ENCODE measurements around the gene TOP2B.

The TOP2B gene

GRCh38 chr3:25563601-25564000, 101.1 kb downstream of the TOP2B start:
- DNase-seq (ENCODE audit: low read depth in 2 of 2), result no peak

- DNase-seq (ENCODE audit: low read depth in 2 of 2), result no peak
Observed at GRCh38 chr3:25558796-25559195, 105.9 kb downstream of the TOP2B start.

DNA sequence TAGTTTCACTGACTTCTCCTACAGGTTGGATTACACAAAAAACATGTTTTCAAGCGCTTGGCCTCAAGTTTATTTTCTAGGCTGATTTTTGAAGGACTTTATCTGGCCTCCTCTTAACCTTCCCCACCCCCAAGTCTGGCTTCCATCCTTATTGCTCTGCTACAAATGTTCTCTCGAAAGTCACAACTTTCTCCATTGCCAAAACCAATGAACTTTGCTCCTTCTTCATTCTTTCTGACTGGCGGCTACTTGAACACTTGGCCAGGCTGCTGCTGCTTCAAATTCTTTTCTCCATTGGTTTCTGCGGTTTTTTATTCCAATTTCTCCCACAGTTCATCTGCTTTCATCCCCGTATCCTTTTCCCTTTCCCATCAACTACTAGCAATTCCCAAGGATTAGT, 106.6 kb downstream of the TOP2B start:
- no peak for DNase-seq (ENCODE audit: low read depth in 2 of 2)

GRCh38 chr3:25557694-25558093, 107.0 kb downstream of the TOP2B start:
- no peak for DNase-seq (ENCODE audit: low read depth in 2 of 2)

DNA sequence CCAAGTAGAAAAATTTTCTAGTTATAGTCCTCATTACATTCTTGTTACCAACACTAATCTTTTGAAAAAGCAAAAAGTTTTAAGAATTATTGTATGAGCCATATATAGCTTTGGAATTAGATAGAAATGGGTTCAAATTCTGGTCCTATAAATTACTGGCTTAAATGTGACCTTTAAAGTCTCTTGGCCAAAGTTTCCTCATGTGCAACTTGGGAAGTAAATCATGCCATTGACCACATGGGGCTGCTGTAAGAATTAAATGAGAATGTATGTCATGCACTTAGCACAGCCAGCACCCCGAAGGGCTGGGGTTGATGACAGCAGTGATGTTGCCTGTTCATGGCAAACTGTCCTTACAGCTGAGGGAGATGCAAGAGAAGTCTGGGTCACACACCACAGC, 108.3 kb downstream of the TOP2B start:
- DNase-seq (ENCODE audit: low read depth in 2 of 2), result no peak

DNA sequence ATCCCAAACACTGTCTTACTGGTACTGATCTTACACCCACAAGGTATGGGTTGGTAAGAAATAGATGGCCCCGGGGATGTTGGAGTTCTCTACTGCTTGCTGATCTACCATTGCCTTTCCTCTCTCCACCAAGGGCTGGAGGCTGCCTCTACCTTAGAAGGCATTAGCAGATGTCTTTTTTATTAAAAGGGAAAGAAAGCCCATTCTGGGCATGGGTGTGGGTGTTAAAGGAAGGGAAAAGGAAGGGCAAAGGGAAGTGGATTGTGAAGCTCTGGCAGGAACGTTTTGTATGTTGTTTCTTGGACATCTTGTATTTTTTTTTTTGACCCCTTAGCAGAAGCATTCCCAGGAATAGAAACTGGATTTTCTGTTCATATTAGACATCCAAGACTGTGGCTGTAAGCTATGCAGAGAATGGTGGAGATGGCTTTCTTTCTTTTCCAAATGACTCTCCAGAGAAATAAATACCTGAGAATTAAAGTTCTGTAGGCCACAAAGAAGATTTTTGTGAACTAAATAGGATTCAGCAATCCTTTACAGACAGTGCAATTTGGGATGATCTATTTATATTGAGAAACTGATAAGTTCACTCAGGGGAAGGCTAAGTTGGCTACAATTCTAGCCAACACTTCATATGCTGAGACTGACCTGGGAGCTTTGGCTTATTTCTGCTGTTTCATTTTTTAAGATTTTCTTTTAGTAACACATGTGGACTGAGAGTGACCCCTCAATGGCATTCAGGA, 108.8 kb downstream of the TOP2B start:
- no peak for DNase-seq (ENCODE audit: low read depth in 2 of 2)

GRCh38 chr3:25554376-25554775, 110.3 kb downstream of the TOP2B start:
- no peak for DNase-seq (ENCODE audit: low read depth in 2 of 2)

DNA sequence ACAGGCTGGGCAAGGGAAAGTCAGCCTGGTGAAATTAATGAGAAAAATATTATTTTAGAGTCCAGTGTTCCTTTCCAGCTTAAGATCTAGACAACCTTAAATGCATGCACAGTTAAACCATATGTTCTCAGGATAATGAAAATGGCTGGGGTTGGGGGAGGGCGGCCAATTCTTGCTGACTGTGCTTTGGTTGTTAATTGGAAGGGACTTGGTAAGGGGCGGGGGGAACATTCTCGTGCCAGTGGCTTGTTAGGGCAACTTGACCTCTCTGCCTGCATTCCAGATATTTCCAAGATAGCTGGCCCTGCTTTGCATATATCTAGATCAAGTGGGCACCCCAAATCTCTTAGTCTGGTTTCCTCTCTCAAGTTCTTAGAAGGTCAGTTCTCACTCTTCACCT, 112.5 kb downstream of the TOP2B start:
- DNase-seq (ENCODE audit: low read depth in 2 of 2), result no peak

GRCh38 chr3:25548836-25549235, 115.9 kb downstream of the TOP2B start:
- DNase-seq (ENCODE audit: low read depth in 2 of 2), result no peak

DNA sequence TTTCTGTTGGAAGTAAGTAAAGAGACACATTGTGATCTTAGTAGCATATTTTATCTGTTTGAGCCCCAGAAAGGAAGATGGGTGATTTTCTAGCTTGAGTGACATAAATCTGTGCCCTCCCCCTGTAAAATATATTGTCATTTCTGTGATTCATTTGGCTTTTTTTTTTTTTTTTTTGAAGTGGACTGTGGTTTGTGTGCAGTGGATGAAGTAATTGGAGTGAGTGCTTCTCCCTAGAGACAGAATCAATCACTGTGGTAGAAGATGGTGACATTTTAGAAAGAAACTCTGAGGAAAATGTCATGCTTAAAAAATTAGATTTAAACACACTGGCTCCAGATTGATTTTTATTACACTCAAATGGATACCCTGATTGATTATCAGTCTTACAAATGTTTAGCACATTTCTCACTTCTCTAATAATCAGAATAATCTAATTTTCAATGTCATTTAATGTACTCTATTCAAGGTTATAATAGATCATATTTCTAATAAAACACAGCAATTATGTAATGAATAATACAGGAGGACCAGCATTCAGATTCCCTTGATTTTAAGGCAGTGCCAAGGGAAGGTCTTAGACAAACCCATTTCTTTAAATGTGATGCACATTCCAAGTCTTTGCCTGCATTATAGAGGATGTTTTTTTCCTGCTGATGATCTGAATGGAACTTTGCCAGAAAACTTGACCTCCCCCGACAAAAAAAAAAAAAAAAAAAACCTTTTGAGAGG, 116.6 kb downstream of the TOP2B start:
- no peak for DNase-seq (ENCODE audit: low read depth in 2 of 2)

Data from activated CD8-positive, alpha-beta memory T cell treated with anti-CD3 and anti-CD28 coated beads for 4 hours (primary cell).